COR-L47 (cell line): Measurements from ENCODE around the gene TENM3.
"Not testable (repeated sequence)": the region's sequence is repeated elsewhere in the genome, so short reads cannot be mapped to it uniquely, and the experiment has no call there.

Source experiments
- DNase-seq: peaks from one replicate; lab custom pipeline; 2025; lab: John Stamatoyannopoulos, UW

TENM3 gene

DNA sequence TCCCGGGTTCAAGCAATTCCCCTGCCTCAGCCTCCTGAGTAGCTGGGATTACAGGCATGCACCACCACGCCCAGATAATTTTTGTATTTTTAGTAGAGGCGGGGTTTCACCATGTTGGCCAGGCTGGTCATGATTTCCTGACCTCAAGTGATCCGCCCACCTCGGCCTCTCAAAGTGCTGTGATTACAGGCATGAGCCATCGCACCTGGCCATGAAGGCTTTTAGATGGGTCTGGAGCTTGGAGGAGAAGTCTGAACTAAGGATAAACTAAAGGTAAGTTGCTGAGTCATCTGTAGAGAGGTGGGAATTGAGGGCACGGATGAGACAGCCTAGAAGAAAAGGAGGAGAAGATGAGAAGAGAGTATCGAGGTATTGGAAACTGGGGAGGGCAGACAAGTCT is at the start of gene TENM3:
Gene TENM3 (plus strand): TSS at position 199 of the 400 bp plus-strand sequence. CDS start 80,619 bp downstream, outside the sequence.
- DNase-seq: not testable (repeated sequence)

DNA sequence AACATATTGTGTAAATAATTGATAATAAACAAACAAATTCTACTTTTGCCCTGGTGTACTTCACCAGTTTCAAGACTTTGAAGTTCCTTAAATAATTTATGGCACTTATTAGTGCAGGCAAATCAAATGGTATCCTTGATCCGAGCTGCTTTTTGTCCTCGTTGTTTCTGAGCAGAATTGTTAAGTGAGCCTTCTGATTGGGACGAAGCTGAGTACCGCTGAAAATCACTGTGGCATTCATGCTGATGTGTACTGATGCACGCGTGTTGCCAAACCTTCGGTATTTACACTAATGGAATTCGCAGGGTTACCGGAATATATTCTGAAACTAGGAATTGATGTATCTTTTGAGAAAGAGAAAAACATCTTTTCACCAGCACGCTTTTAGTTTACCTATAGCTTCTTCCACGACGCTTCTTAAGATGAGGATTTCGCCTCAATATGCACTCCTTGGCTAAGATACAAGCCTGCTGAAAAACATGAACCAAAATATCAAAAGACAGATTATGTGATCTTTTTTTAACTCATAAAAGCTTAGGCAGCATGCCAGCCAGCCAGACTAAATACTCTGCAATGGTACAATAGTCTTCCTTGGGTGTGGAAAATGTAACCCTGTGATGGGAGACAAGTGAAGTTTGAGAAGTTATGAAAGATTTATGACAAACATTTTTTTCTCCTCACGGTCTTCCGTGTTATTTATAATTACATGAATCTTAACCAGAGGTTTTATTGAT is 48.9 kb upstream of the TENM3 start:
- DNase-seq: no peak

DNA sequence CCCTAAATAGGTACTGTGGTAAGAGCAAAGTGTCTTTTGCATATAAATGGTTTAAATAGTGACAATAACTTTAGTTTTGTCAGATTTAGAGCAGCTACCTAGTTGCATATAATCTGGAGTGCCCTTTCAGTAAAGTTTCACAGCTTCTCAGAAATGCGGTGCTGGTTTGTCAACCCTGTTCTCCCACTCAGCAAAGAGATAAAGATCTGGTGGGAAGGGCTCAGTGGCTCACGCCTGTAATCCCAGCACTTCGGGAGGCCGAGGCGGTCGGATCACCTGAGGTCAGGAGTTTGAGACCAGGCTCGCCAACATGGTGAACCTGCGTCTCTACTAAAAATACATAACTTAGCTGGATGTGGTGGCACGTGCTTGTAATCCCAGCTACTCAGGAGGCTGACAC is 45.6 kb upstream of the TENM3 start:
- DNase-seq: no peak

DNA sequence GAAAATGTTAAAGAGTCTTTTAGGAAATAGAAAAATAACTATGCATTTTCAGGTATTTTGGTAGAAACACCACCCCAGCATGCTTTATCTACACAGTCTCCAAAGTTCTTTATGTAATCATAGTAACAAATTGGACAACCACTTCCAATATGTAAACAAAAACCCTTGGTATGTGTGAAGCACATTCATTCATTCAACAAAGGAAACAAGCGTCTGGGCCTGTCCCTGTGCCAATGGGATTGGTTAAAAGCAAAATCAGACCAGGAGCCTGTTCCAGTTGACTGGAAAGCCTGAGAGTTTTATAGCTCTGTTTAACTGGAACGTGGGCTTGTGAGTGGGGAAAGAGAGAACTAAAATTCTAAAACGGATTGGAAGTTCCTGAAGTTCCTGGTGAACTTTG is 41.3 kb upstream of the TENM3 start:
- DNase-seq: no peak

DNA sequence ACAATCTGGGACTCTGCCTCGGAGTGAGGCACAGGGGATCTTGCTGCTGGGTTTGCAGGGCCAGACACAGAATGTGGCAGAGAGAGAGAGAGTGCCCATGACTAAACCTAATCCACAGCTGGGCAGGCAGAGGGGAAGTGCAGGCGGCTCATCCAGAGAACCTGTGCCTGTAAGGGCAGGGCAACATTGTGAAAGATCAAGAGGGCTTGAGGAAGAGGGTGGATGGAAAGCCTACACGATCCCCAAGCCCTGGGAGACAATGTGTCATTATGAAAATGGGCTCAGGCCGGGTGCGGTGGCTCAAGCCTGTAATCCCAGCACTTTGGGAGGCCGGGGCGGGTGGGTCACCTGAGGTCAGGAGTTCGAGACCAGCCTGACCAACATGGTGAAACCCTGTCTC is 40.6 kb upstream of the TENM3 start:
- DNase-seq: no peak

GRCh38 chr4:182203872-182204411 is 39.3 kb upstream of the TENM3 start:
- no peak for DNase-seq

GRCh38 chr4:182205306-182205705 is 37.9 kb upstream of the TENM3 start:
- no peak for DNase-seq

GRCh38 chr4:182206266-182206665 is 36.9 kb upstream of the TENM3 start:
- DNase-seq: peak; percentile 24

DNA sequence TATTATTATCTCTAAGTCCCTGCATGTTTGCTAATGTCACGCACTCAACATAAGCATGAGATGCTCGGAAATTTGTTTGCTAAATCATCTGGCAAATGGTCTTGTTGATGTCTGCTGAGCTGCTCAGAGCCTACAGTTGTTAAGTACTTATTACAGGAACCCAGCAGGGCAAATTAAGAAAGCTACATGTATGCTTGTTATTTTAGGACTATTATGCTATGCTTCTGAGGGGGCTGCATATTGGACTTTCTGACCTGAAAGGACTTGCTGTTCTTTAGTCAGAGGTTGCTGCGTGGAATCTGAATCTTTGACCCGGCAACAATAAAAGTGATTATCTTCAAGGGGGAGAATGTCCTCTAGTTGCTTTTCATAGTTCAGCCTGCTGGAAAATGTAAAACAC is 36.3 kb upstream of the TENM3 start:
- DNase-seq: peak; percentile 49

- DNase-seq: no peak
Measured at GRCh38 chr4:182207830-182208396, 35.3 kb upstream of the TENM3 start.

GRCh38 chr4:182208526-182209050 is 34.6 kb upstream of the TENM3 start:
- DNase-seq: no peak

DNA sequence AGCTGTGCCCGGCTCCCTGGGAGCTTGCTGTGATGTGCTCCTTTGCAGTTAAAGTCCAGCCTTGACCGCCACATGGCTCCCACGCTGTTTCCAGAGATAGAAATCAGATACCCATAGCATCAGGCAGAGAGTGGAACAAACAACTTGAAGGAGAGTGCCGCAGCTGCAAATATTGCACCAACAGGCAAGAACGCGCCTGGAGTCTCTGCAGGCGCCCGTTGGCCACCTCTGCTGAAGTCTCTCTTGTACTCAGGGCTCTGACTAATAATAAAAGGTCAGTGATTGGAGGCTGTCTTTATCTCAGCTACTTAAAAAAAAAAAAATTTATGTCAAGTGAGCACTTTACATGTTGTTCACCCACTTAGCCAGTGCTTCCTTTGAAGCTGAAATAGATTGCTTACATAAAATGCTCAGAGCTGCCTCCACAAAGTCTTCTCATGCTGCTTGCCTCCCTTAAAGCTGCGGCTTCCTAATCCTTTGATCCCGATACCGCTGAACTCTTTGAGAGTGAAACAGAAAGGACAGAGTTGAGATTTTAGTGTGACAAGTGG is 30.9 kb upstream of the TENM3 start:
- no peak for DNase-seq

DNA sequence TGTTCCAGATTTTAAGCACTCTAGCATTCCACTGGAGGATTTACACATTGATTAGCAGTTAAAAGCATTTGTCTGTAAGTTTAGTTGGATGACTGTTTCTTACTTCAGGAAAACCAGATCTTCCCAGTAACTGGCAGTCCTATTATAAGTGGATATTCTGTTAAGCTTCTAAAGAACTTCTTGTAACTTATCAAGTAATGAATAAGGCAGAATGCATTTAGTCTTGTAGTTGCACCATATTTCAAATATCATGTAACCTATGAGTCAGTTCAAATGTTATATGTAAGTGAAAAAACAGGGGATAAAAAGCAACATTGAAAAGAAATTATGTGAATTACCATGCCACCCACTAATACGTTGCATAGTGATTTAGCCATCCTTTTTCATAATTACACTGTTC is 30.2 kb upstream of the TENM3 start:
- DNase-seq: no peak

DNA sequence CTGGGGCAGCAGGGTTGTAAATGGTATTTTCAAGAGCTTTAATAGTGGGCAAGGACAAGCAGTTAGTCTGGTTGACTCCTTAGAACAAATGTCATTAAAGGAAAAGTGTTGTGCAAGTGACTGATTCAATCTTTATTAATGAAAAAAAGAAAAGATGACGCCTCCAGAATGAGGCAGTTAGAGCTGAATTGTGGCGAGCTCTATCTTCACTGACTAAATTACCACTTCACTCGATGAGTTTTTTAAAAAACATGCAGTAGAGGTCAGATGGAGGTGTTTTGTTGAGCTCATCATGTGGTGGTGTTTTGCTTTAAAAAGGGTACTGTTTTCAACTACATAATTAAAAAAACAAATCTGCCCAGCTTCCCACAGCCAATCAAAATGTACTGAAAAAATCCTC is 28.1 kb upstream of the TENM3 start:
- no peak for DNase-seq

DNA sequence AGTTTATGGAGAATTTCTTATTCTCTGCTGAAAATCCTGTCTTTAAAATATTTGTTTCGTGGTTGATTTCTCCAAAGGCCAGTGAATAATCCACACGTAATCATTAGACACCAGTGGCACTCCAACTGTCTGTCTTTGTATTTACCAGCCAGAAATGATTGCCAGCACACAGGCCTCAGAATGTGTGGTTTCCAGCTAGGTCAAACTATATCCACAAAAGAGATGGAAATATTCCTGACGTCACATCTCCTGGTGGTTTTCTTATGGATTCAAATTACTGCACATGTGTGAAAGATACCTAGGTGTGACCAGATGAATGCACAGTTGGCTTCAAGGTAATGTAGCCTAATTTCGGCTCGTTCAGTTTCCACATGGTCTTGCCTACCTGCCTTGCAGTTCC is 27.2 kb upstream of the TENM3 start:
- DNase-seq: no peak

GRCh38 chr4:182219411-182220056 is 23.7 kb upstream of the TENM3 start:
- no peak for DNase-seq

DNA sequence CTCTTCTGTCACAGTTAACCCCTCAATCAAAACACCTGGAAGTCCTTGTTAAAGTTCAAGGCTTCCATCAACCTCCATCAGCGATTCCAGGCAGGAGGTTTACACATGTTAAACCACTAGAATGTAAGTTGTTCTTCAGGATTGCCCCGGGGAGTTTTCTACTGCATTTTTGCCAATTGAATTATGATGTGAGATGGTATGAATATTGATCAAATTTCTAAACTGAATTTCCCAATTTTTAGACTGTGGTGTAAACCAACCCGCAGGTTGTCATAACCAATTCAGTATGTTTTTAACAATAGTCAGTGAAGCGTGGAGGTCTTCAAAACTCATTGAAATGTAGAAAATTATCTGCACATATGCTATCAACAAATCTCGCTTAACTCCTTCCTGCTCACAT is 21.2 kb upstream of the TENM3 start:
- DNase-seq: no peak

GRCh38 chr4:182222766-182223165 is 20.4 kb upstream of the TENM3 start:
- no peak for DNase-seq

GRCh38 chr4:182223708-182224107 is 19.5 kb upstream of the TENM3 start:
- DNase-seq: no peak

- DNase-seq: no peak
Measured at GRCh38 chr4:182224192-182224850, 18.9 kb upstream of the TENM3 start.

DNA sequence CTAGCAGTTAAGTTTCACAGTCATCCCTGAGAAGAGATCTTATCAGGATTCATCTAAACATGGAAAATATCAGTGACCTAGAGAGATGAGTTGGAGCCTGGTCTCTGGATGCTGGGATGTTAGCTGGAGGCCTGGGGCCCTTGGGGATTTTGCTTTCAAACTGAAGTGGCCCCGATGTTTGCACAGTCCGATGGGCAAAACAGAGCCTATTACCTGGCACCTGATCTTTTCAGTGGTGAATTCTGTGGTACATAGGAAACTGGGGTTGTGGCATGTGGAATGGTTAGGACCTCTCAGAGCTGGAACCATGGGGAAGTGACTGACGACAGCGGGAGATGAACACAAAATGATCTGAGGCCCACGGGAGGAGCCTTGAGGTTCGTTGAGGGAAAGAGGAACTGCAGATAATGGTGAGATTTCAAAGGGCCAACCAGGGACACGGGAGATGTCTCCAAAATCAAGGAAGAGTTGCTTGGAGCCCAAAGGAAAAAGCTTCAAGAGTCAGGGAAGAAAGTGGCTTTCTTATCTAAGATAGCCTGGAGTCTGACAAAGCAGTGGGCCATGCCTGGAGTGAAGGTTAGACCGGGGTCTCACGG is 17.8 kb upstream of the TENM3 start:
- no peak for DNase-seq

DNA sequence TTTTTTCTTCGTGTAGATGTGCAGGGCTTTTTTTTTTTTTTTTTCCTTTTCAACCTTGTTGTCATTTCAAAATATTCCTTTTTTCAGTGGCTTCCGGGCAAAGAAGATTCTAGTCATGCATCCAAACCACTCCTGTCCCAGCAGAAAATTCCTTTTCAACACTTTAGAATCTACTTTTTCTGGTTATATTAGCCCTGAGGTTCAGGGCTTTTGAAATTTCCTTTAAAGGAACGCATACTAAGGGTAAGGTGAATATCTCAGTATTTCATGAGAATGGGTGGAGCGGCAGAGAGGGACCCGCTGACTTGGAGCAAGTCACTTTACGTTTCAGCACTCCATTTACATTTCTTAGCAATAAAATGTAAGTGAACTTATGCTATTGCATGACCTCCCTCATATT is 15.6 kb upstream of the TENM3 start:
- DNase-seq: no peak
